GM12891 (cell line): ENCODE measurements around the gene SLC3A2.

Experiments used
- POLR2A ChIP-seq: IDR thresholded peaks from 2 replicates; pipeline ENCODE4 v1.6.1; 2011; ENCODE audit warnings: low read depth, low read length, control low read depth
- POLR2AphosphoS5 ChIP-seq: IDR thresholded peaks from 2 replicates; pipeline ENCODE4 v1.6.1; 2011; ENCODE audit warnings: low read depth, low read length, control low read depth
- SPI1 ChIP-seq: IDR thresholded peaks from 2 replicates; pipeline ENCODE4 v1.6.1; 2011; ENCODE audit warnings: low read depth, low read length, control low read depth
- TAF1 ChIP-seq: IDR thresholded peaks from 2 replicates; pipeline ENCODE4 v1.6.1; 2011; ENCODE audit warnings: low read depth, low read length, control low read depth

- TF ChIP-seq TAF1 (no peak), POLR2A (no peak), POLR2AphosphoS5 (no peak), SPI1 (no peak)
Observed at GRCh38 chr11:62921573-62922188, 41.0 kb downstream of the SLC3A2 start.
